Activated CD4-positive, alpha-beta T cell treated with anti-CD3 and anti-CD28 coated beads, Interleukin-2, amount 50 U/mL, for 4 hours (primary cell): Measurements from ENCODE around the gene KRTAP20-2.

Source experiments
- DNase-seq, 2 experiments: peaks; one replicate each; pipeline ENCODE4 v3.0.0-alpha.2; 2020

The KRTAP20-2 gene

GRCh38 chr21:30634906-30635305, at the start of gene KRTAP20-2:
KRTAP20-2 (plus strand) TSS chr21:30635206; CDS start chr21:30635264, 58 bp downstream.
- DNase-seq, result no peak

DNA sequence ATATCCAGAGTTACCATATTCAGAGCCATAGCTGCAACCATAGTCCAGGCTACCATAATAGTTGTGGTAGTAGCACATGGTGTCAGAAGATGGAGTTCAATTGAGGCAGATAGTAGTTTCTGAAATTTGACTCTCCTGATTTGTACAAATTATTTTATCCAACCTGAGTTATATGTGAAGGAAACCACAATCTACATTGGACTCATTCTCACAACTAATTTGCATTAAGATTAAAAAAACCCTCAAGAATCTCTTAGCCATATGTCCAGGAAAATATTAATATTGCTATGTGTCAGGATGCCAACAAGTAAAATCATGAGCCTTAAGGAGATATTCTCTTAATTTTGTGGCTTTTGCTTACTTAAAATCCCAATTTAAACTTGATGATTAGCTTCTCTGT, 44.7 kb upstream of the KRTAP20-2 start, which contains the start of gene KRTAP22-2:
KRTAP22-2 (minus strand) TSS at position 101 of the 400 bp plus-strand sequence.
- DNase-seq, result no peak

- no peak for DNase-seq
Observed at GRCh38 chr21:30592140-30592539, 42.9 kb upstream of the KRTAP20-2 start, which contains the start of gene KRTAP6-3. KRTAP6-3 (plus strand) TSS chr21:30592440; CDS start chr21:30592446, 6 bp downstream.

- DNase-seq, result no peak
Observed at GRCh38 chr21:30598802-30599201, 36.2 kb upstream of the KRTAP20-2 start, which contains the start of gene KRTAP6-2. KRTAP6-2 (minus strand) TSS chr21:30598902; CDS start chr21:30598874, 28 bp downstream.

DNA sequence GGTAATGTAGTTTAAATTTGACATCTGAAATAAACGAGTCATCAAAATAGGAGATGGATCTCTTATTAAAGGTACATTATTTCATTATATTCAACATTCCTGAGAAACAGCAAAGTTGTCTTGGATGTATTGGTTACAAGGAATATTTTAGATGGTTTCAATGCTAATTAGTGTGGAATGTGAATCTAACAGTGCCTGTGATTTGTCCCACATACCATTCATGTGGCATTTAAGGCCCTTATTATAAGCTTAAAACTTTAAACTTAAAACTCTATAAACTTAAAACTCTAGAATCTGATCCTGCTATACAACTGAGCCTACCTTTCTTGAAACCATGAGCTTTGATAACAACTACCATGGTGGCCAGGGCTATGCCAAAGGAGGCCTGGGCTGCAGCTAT, 34.2 kb upstream of the KRTAP20-2 start, which contains the start of gene KRTAP22-1:
KRTAP22-1 (plus strand) TSS at position 301 of the 400 bp plus-strand sequence.
- DNase-seq, result no peak

DNA sequence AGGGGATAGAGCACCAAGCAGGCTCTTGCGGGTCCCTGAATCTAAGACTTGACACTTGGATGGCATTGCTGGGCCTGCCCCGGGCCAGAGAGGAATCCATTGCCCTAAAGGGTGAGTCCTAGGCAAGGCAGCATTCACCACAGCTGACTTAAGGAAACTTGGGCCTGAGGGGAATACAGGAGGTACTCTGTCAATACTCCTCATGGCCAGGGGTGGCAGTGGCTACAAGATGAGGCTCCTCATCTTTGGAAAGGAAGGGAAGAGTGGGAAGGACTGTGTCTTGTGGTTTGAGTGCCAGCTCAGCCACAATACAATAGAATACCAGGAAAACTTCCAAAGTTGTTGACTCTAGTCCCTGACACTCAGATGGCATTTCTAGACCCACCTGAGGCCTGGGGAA, 29.0 kb upstream of the KRTAP20-2 start:
- DNase-seq, result no peak

GRCh38 chr21:30612132-30612531, 22.9 kb upstream of the KRTAP20-2 start:
- no peak for DNase-seq

DNA sequence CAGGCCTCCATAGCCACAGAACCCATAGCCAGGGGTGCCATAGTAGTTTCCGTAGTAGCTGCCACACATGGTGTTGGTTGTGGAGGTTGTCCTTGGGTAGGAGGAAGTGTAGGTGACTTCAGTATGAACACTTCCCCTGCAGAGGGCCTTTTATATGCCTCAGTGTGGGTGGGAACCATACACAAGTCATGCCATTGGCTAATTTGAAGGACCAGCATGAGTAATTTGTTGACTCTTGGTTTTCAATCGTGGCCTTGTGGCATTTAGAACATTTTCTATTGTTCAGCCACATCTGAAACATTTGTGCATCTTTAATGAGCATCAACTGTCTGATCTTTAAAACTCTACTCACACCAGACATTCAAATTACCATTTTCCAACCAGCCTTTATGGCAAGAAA, 21.2 kb upstream of the KRTAP20-2 start, which contains the start of gene KRTAP6-1:
KRTAP6-1 (minus strand) TSS at position 95 of the 400 bp plus-strand sequence; CDS start at position 69, 26 bp downstream.
- no peak for DNase-seq

- DNase-seq, result no peak
Observed at GRCh38 chr21:30615199-30615598, 19.8 kb upstream of the KRTAP20-2 start.

- no peak for DNase-seq
Observed at GRCh38 chr21:30616125-30616524, 18.9 kb upstream of the KRTAP20-2 start, which contains the start of gene KRTAP20-1. KRTAP20-1 (plus strand) TSS chr21:30616425; CDS start chr21:30616455, 30 bp downstream.

DNA sequence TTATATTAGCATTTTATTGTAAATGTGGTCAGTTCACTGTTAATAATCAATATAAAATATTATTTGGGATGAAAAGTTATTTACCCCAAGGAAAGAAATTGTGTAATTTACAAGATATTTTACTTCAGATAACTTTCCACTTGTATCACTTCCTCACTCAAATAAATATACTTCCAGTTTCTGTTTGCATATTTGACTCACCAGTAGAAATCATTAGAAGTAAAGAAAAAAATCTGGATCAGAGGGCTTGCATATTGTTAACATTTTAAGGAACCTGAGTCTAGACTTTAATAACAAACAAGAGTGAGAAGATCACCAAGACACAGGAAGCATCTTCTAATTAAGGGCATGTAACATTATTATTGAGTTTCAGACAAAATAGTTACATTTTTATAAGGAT, 14.9 kb upstream of the KRTAP20-2 start:
- no peak for DNase-seq

DNA sequence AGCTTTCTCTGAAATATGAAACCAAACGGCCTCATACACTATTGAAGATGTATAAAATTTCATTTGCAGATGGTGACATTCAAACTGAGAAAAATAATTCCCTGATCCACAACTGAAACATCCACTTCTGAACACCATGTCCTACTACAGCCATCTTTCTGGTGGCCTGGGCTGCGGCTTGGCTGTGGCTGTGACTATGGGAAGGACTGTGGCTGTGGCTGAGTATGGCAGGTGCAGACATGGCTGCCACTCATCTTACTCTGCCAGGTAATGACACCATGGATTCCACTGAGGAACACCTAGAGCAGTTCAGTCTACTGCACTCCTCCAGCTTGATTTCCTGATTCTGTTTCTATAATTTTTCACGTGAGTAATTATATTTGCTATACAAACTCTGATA, 14.5 kb upstream of the KRTAP20-2 start, which contains the start of gene KRTAP20-4:
KRTAP20-4 (plus strand) TSS at position 106 of the 400 bp plus-strand sequence.
- DNase-seq, result no peak

- DNase-seq, result no peak
Observed at GRCh38 chr21:30623362-30623761, 11.6 kb upstream of the KRTAP20-2 start.

DNA sequence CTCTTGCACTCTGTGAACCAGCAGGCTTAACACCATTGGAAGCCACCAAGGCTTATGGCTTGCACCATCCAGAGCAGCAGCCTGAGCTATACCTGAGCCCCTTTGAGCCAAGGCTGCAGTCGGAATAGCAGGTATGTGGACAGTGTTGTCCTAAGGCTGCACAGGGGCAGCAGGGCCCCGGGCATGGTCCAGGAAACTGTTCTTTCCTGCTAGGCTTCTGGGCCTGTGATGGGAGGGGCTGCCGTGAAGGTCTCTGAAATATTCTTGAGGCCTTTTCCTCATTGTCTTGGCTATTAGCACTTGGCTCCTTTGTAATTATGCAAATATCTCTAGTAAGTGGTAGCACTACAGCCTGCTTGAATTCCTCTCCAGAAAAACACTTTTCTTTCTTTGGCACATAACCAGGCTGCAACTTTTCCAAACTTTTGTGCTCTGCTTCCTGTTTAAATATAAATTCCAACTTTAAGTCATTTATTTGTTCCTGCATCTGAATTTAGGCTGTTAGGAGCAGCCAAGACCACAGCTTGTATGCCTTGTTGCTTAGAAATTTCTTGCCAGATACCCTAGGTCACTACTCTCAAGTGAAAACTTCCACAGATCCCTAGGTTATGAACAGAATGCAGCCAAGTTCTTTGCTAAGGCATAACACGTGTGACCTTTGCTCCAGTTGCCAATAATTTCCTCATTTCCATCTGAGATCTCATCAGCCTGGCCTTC, 9.4 kb upstream of the KRTAP20-2 start:
- no peak for DNase-seq

DNA sequence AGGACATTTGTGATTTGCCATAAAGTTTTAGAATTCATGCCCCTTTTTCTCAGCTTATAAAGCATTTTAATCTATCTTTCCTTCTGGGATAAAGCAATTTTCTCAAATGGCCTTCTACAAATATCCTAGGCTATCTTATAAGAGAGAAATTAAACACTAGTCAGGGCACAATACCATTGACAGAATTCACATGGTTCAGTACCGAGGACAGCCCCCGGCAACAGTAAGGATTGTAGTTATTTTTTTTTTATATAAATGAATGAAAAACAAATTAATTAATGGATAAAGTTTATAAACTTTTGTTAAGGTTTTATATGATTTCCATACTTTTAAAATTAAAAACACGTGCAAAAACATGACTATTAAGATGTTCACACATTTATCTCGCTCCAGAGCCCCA, 6.9 kb upstream of the KRTAP20-2 start:
- DNase-seq, result no peak

DNA sequence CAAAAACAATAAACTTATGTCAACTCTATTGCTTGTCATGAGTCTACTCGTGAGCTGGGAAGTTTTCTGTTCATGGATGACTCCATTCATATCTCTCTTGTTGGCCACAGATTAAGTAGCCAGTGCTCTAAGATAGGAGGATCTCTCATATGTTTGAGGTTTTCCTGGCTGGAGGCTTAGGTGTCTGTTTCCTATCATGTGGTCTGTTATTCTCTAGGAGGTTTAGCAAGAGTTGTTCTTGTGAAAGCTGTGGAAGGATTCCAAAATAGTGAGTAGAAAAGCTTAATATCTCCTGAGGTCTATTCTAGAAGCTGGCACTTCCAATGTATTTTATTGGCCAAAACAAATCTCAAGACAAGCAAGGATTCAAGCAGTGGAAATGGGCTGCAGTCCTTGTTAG, 5.8 kb upstream of the KRTAP20-2 start:
- no peak for DNase-seq

DNA sequence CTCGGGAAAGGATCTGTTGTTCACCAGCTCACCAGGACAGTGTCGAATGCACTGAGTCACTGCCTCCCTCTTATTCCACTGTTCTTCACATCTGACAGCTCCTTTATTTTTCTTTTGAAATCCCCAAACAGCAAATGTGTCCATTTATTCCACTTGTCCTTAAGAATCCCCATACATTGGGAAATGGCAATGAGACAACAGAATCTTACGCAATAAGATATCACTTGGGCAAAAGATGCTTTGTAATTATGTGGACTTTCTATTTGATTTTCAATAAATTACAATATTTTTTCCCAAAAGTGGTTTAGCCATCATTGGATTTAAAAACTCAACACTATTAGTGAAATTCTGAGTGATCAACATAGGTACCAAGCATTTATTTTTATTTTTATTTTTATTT, 3.7 kb downstream of the KRTAP20-2 start:
- DNase-seq, result no peak

DNA sequence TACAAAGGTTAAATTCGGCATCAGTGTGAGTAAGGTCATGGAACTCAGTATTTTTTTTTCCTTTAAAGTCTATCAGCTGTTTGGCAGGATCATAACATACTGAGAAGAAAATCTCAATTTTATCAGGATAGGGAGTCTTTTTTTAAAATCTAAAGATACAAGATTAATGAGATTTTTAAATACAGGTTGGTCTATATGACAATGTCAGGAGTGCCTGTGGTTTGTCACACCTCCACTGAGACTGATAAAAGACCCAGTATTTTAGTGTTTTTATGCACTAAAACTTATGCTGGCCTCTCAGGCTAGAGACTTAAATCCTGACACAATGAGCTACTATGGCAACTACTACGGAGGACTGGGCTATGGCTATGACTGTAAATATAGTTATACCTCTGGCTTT, 7.6 kb downstream of the KRTAP20-2 start, which contains the start of gene KRTAP20-3:
KRTAP20-3 (plus strand) TSS at position 301 of the 400 bp plus-strand sequence.
- DNase-seq, result no peak

DNA sequence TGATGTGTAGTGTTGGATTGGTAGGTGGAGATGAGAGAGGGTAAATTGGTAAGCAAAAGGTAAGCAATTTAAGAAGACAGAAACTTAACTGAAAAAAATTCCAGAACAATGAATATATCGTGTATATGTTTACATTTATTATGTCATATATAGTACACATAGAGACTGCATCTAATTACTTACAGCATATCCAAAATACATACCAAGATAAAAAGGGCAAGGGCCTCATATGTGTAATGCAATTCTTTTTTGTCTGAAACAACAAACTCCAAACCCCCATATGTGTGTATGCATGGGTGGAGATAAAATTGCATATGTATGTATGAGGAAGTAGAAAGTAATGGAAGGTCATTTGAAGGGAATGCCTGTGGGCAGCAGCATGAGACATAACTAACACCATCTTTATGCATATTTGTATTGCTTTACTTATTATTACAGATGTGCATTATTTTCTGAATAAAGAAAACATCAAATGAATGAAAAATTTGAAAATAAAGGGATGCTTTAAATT, 12.0 kb downstream of the KRTAP20-2 start:
- no peak for DNase-seq

- DNase-seq, result no peak
Observed at GRCh38 chr21:30652891-30653290, 17.9 kb downstream of the KRTAP20-2 start.

DNA sequence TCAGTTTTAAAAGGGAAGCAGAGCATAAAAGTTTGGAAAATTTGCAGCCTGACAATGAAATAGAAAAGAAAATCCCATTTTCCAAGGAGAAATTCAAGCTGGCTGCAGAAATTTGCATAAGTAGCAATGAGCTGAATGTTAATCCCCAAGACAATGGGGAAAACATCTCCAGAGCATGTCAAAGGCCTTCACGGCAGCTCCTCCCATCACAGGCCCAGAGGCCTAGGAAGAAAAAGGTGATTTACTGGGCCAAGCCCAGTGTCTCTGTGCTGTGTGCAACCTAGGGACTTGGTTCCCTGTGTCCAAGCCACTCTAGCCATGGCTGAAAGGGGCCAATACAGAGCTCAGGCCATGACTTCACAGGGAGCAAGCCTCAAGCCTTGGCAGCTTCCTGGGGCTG, 33.8 kb downstream of the KRTAP20-2 start:
- no peak for DNase-seq

DNA sequence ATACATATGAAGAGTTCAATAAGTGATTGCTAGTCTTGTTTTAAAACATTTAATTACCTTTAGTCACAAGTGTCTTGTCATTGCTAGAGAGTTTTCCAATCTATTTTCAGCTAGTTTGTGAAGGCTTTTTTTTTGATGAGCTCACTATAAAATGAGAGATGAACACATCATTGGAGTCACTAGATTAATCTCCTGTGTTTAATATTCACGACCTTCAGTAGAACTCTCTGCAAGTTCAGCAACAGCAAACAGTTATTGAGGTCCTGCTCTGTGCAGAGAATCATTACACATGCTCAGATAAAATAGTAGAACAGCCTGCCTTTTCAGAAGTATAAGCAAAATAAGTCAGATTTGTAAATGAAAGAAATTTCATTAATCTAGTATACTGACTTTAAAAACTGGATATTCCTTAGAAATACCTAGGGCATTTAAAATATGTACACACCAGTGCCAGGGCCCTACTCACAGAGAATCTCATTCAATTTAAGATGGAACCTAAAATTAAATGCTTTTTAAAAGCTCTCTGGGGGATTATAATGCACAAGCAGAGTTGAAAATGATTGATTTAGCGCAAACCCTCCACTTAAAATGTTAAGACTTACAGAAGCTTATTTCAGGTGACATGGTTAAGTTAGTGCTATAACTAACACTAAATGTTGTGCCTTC, 38.1 kb downstream of the KRTAP20-2 start:
- DNase-seq, result no peak

GRCh38 chr21:30674312-30674711, 39.3 kb downstream of the KRTAP20-2 start:
- no peak for DNase-seq
